Fibroblast of gingiva (primary cell): Measurements from ENCODE around the gene CFAP54.

Experiments used
- DNase-seq: peaks from one replicate; pipeline ENCODE4 v3.0.0-alpha.2; 2011; ENCODE audit warnings: low read depth

CFAP54 gene

DNA sequence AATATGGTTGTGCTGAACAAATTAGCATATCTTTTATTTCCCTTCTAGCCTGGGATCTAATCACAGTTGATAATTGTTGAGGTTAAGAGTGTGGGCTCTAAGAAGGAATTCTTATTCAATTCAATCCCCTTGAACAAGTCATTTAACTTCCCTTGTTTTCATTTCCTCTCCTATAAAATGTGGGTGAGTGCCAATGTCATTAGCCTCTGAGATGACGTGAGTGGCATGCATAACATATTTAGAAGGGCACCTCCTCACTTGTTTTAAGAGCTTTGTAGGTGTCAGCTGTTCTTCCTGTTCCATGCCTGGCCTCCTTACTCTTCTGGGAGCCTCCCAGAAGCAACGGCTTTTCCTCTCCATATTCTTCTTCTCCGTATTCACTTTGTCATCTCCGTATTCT lies 262.2 kb downstream of the CFAP54 start:
- DNase-seq = no peak

- DNase-seq = no peak
Observed at GRCh38 chr12:96752211-96752610, 262.8 kb downstream of the CFAP54 start.

DNA sequence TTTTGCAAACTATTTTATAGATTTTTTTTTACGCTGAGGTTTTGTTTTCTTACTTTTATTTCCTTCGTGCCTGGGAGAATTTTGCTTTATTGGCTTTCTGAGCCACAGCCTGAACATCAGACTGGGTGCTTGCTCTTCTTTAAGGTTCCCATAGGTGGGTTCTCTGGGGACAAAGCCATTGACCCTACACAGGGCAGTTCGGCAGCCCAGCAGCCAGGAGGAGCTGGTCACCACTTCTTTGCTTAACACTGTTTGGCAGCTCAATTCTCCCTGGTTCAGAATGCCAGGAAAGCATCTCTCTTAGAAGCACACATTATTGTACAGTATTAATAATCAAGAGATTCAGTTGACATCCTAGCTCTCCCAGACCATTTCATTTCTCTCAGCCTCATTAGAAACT lies 276.9 kb downstream of the CFAP54 start:
- DNase-seq = no peak

DNA sequence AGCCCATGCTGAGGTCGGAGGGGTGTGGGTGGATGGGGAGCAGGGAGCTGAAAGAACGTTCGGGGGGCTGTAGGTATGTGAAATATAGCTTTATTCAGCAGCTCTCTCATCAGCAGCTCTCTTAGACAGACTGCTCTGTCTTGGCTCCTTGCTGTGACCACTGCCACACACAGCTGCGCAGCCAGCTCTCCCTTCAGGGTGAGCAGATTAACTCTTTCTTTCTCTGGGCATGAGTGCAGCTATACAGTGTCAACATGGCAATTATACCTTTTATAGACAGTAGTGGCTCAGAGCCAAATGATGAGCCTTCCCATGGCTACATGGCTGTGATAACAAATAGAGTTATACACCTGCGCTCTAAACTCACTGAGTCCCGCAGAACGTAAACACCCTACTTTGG lies 280.0 kb downstream of the CFAP54 start:
- DNase-seq = no peak

GRCh38 chr12:96770219-96771102 lies 281.1 kb downstream of the CFAP54 start:
- no peak for DNase-seq

DNA sequence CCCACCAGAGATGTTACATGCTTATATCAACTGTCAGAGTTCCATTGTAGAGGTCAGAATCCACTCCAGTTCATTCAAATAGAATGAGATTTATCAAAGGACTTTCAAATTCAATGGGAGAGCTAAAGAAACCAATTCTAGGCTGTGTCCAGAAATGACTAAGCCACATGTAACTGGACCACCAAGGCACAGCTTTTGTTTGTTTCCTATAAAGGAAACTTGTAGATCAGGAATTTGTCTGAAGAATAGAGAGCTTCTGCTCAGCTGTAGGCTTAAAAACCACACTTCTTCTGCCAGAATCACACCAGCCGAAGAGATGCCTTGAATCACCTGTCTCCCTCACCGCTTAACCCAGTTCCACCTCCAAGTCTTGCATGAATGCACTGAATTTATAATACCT lies 283.7 kb downstream of the CFAP54 start:
- DNase-seq = no peak

DNA sequence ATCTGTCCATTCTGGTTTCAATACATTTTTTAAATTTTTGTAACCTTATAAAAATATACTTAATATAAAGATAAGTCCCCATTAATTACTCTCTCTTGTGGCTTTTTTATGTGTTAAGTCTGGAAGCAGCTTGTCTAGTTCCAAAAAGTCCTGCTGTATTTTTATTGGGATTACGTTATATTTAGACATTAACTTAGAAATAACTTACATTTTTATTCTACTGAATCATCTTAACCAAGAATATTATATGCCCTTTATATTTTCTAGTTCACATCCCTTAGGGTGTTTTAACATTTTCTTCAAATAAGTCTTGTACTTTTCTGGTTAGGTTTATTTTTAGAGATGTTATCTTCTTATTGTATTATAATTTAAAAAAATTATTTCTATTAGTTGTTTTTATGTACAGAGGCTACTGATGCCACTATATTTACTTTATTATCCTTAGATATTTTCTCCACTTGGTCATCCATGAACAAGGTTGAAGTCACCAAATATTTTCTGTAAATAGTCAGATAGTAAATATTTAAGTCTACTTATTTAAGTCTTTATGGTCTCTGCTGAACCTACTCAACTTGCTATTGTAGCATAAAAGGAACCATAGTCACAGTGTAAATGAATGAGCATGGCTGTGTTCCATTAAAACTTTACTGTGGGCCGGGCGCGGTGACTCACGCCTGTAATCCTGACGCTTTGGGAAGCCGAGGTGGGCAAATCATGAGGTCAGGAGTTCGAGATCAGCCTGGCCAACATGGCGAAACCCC lies 285.3 kb downstream of the CFAP54 start:
- no peak for DNase-seq

- DNase-seq = no peak
Observed at GRCh38 chr12:96776908-96777307, 287.5 kb downstream of the CFAP54 start.

GRCh38 chr12:96780330-96780729 lies 291.0 kb downstream of the CFAP54 start:
- DNase-seq = no peak

- DNase-seq = no peak
Observed at GRCh38 chr12:96786791-96787190, 297.4 kb downstream of the CFAP54 start.

DNA sequence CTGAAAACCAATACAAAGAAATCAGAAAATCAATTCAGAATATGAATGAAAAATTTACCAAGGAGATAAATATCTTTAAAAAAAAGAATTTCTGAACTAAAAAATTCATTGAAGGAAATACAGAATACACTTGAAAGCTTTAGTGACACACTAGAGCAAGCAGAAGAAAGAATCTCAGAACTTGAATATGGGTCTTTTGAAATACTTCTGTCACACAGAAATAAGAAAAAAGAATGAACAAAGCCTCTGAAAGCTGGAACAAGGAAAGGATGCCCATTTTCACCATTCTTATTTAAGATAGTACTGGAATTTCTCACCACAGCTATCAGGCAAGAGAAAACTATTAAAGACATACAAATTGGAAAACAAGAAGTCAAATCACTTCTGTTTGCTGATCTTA lies 314.6 kb downstream of the CFAP54 start:
- DNase-seq = no peak

GRCh38 chr12:96806272-96806671 lies 316.9 kb downstream of the CFAP54 start:
- DNase-seq = no peak

DNA sequence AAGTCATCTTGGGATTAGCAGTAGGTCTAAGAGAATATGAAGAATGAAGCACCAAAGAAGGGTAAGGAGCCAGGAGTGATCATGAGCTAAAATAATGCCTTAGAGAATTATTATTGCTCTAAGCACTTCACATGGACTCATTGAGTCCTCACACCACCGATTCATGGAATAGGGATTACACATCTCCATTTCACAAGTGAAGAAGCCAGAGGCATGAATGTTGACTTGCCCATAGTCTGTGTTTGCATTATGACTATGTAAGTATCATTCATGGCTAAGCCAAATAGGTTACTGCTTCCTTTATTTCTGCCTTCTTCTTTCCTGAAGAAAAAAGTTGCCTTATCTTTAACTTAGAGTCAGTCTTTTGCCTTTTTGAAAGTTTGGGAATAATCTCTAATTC lies 318.4 kb downstream of the CFAP54 start:
- no peak for DNase-seq

- no peak for DNase-seq
Observed at GRCh38 chr12:96808587-96808986, 319.2 kb downstream of the CFAP54 start.

GRCh38 chr12:96809522-96809921 lies 320.1 kb downstream of the CFAP54 start:
- DNase-seq = no peak

DNA sequence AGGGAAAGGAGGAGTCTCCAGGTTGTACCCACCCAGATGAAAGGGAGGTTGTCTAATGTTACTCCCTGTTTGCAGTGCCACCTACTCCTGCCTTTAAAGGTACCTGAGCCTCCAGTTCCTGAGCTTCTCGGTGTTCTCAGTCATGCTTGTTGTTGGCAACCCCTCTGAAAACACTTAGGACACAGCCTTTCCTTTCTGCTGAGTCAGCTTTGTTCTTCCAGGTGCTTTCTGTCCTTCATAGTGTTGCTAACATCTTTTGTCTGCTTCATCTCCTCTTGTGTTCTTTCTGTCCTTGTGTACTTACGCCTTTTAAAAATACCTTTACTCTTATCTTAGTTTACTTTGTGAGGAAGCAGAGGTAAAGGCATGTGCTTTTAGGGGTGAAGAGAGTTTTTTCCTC lies 320.7 kb downstream of the CFAP54 start:
- DNase-seq = no peak

DNA sequence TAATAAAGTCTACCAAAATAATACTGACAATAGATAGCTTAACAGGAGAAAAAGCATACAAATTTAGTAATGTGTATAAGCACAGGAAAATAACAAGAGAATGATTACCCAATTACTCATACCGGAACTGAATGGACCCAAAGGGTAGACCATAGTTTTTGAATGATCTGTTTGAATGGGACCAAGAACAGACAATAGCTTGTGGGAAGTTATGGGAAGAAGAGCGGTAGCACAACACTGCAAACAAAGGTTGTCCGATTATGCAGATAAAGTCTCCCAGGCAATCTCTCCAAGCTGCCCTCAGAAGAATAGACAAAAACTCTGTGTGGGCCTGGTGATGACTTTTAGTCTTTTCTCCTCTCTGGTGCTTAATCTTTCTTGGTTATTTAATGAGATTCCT lies 321.1 kb downstream of the CFAP54 start:
- DNase-seq = no peak

GRCh38 chr12:96811083-96811482 lies 321.7 kb downstream of the CFAP54 start:
- no peak for DNase-seq

GRCh38 chr12:96812153-96812552 lies 322.8 kb downstream of the CFAP54 start:
- DNase-seq = no peak

DNA sequence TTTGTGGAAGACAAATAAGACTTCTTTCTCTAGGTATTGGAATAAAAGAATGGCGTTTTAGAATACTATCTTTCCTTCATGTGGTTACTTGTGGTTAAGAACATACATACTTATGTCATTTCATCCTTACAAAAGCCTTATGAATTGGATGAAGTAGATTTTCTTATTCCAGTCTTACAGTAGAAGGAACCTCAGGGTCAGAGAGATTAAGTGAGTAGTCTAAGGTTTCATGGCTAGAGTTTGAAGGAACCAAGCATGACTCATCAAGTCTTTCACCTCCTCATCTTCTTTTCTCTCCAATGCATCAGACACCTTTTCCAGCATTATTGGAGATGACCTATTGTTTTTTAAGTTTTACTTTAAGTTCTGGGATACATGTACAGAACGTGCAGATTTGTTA lies 324.8 kb downstream of the CFAP54 start:
- no peak for DNase-seq

DNA sequence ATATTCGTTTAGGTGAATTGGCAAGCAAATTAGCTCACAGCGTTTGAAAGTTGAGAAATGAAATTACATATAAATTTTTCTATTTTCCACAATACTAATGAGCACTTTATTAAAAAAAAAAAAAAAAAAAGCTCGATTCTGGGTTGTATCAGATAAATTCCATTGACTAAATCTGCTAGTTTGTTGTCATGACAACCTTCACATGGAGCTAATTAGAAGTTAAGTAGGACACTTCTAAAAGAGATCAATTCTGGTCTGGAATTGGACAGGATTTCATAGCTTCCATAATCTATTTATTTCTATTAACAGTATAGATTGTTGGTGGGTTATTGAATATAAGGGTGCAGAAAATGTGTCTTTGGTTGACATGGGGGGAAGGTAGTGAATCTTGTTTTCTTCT lies 332.2 kb downstream of the CFAP54 start:
- DNase-seq = no peak

GRCh38 chr12:96822641-96823040 lies 333.3 kb downstream of the CFAP54 start:
- DNase-seq = no peak

DNA sequence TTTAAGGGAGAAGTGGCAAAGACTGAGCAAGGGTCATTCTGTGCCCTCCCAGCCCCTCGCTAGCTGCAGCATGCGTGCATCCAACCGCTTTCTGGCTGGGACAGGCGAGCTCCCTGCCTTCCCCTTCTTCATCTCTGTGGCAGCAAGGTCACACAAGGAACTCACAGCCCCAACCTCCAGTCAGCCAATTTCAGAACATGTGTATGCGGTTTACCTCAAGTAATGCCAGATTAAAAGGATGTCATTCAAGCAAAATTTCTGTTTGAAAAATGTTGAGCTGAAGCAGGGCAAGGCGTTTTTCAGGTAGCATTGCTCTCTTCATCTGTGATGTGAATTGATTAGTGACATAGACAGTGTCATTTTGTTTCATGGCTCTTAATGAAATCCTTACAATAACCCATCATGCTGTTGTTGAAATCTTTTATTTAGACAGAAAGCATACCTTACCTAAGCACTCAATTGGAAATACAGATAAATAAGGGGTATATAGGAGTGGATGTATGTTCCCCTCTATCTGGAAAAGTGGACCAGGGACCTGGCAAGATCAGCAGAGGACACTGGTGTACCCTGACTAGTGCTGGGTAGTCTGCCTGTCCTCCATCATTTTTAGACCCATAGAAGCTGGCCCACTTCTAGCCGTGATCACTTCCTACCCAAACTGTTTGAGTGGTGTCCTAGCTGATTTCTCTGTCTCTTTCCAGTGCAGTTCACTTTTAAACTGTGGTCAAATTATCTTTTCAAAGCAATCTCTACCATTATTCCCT lies 334.9 kb downstream of the CFAP54 start:
- DNase-seq = no peak
